Heart left ventricle (tissue), 16 donors: Measurements from ENCODE around the gene MYO7A. TPM values are rescaled to one million over a fixed set of nuclear protein-coding genes. Genes with fewer than 3 reads are reported as not detected.

Experiments
- ATAC-seq, 4 donors: fragments of 200-7000 bp; cut with Tn5 transposase; one replicate each; pipeline ENCODE4 v1.9.1; 2020 to 2022; ENCODE audit warnings: moderate library complexity in 4 of 4, mild to moderate bottlenecking in 3 of 4, moderate number of reproducible peaks in 1 of 4
- DNase-seq, 5 donors: peaks; one replicate each; pipeline ENCODE4 v3.0.0-alpha.2; 2020
- H3K27ac ChIP-seq, 12 donors: fragments of 200-600 bp; sonication (generic) in 4 of 12; one replicate each; pipeline versions ENCODE4 v1.5.0 to v1.8.0; 2016 to 2022; ENCODE audit warnings: mild to moderate bottlenecking in 2 of 12
- H3K27me3 ChIP-seq, 9 donors: fragments of 200-600 bp; sonication (generic) in 2 of 9; one replicate each; pipeline versions ENCODE4 v1.5.1 to v1.8.0; 2016 to 2022; ENCODE audit warnings: mild to moderate bottlenecking in 3 of 9
- H3K36me3 ChIP-seq, 9 donors: fragments of 200-600 bp; sonication (generic) in 2 of 9; one replicate each; pipeline versions ENCODE4 v1.5.0 to v1.8.0; 2018 to 2022; ENCODE audit warnings: mild to moderate bottlenecking in 2 of 9
- H3K4me1 ChIP-seq, 12 donors: fragments of 200-600 bp; sonication (generic) in 4 of 12; one replicate each; pipeline versions ENCODE4 v1.5.0 to v1.8.0; 2016 to 2022; ENCODE audit warnings: mild to moderate bottlenecking in 3 of 12
- H3K4me3 ChIP-seq, 12 donors: fragments of 200-600 bp; sonication (generic) in 4 of 12; one replicate each; pipeline versions ENCODE4 v1.5.0 to v1.8.0; 2017 to 2022; ENCODE audit warnings: mild to moderate bottlenecking in 9 of 12, moderate library complexity in 4 of 12
- H3K9me3 ChIP-seq, 12 donors: fragments of 200-600 bp; sonication (generic) in 4 of 12; one replicate each; pipeline versions ENCODE4 v1.5.0 to v1.8.0; 2016 to 2022; ENCODE audit warnings: mild to moderate bottlenecking in 1 of 12
- CTCF ChIP-seq, 12 donors: fragments of 200-600 bp; sonication (generic) in 4 of 12; IDR thresholded peaks; one replicate each; pipeline versions ENCODE4 v1.5.0 to v1.8.0; 2018 to 2022; ENCODE audit warnings: antibody characterized with exemption in 12 of 12, mild to moderate bottlenecking in 5 of 12
- POLR2A ChIP-seq, 2 donors: fragments of 450-650 bp; IDR thresholded peaks; one replicate each; pipeline ENCODE4 v1.6.1; 2017; ENCODE audit warnings: antibody characterized with exemption in 2 of 2, mild to moderate bottlenecking in 2 of 2, moderate library complexity in 2 of 2
- WGBS, 4 donors: extraction: QIAGEN DNeasy Blood & Tissue Kit in 2 of 4; methylation state at CpG; one replicate each; pipeline versions ENCODE4 v1.1.5 to v1.1.7; 2013 to 2018; 5-methylcytosine and 5-hydroxymethylcytosine counted together
- intact Hi-C, 10 donors: fragments of 100-400 bp; cut with DNase I; formaldehyde crosslinking; loops; one replicate each; pipeline versions ENCODE4 v1.11.1 to v1.14.2; 2022
- polyA plus RNA-seq, 2 donors: library from polyadenylated mRNA; stranded (reverse); fragments of 200-250 nt; gene quantifications; one replicate each; pipeline ENCODE4 v1.2.3, GENCODE V29; 2013
- total RNA-seq, 9 donors: library from RNA; depleted of rRNA in 2 of 9; stranded (reverse); fragments of >200 nt in 2 of 9; fragmentation: NEBNext Ultra II Directional in 3 of 9; extraction: Animal tissue kit (Norgen Biotek cat#: 25700) in 3 of 9; gene quantifications; one replicate each; pipeline versions ENCODE4 v1.1.0 to v1.2.4, GENCODE V29; 2016 to 2023
- donor health status: ischemic (EF 13 %, LVEDD 7.1; RV severe dilation, severe dysfunction).
- donor health status: healthy with polysubstance abuse.
- donor health status: DM: no; HTN: yes; CAD: no.
- donor health status: DM: no; HTN: no; CAD: no.
- donor health status: ischemic (EF 25% LVEDD 6.9; RV normal size, moderate dysfunction).
- donor health status: ischemic (EF 25% LVEDD 5.7; RV mildly dilated, moderate dysfunction).
- donor health status: healthy.
- donor health status: DM: yes; HTN: yes; CAD: no.
- donor health status: ischemic (EF 35%, LVEDD 5.7; RV mildly dilated, moderate dysfunction).
- donor health status: nonischemic (EF 11% LVEDD 7.7; RV severe dilation, severe dysfunction).
- donor health status: DM: yes; HTN: yes; CAD: no.
- donor health status: PGD.
- donor health status: ischemic (EF 29% LVEDD 5.4; RV normal size, mild dysfunction).
- donor health status: nonischemic (EF 23%, LVEDD 6.1; RV moderate dilation, normal function).

Gene MYO7A
- total and polyA plus RNA-seq, 11 donors = 1.0 to 17.1 (median 2.7) TPM

GRCh38 chr11:77093056-77093891 lies 34.8 kb upstream of the MYO7A start:
- no peak overlapping the region for H3K4me3 ChIP-seq
- H3K27ac ChIP-seq = no peak overlapping the region
- TF ChIP-seq POLR2A (IDR thresholded peaks at IDR 0.05) = no peak
- TF ChIP-seq CTCF (IDR thresholded peaks at IDR 0.05) = no peak
- H3K4me1 ChIP-seq = no peaks in the 10 kb centered on the region
- intact Hi-C loops = loop anchor here in 6 of 10 donors (5.0 to 10.0 kb wide), 4 partner anchors 168 to 358 kb away; no protein-coding TSS in a partner anchor
- H3K27me3 ChIP-seq = no peaks in the 10 kb centered on the region
- peaks cover 0 to 3% (median 0%) of the 10 kb centered on the region in 9 donors for H3K36me3 ChIP-seq
- H3K9me3 ChIP-seq = no peaks in the 10 kb centered on the region
- ATAC-seq (no peak), DNase-seq (peak in 3 of 5 donors; percentile 22 to 54 (median 26))
- 90 to 92% (median 91%) methylated on average over 31 to 33 of the region's 33 CpGs for WGBS, 4 donors

GRCh38 chr11:77093987-77094840 lies 33.8 kb upstream of the MYO7A start:
- peak in 3 of 5 donors; percentile 10 to 29 (median 18) for DNase-seq
- ATAC-seq = no peak
- Histone ChIP-seq H3K4me1 (no peaks in the 10 kb centered on the region), H3K4me3 (no peak overlapping the region), H3K9me3 (no peaks in the 10 kb centered on the region), H3K36me3 (peaks cover 0 to 3% (median 0%) of the 10 kb centered on the region in 9 donors), H3K27ac (no peak overlapping the region), H3K27me3 (no peaks in the 10 kb centered on the region)
- TF ChIP-seq POLR2A (IDR thresholded peaks at IDR 0.05) = no peak
- no peak for TF ChIP-seq CTCF (IDR thresholded peaks at IDR 0.05)
- intact Hi-C loops = loop anchor here in 6 of 10 donors (5.0 to 10.0 kb wide), 4 partner anchors 169 to 359 kb away; no protein-coding TSS in a partner anchor
- WGBS, 4 donors = 93 to 94% (median 93%) methylated on average over 5 to 6 of the region's 6 CpGs

GRCh38 chr11:77094841-77095365 lies 33.1 kb upstream of the MYO7A start:
- Histone ChIP-seq H3K27me3 (no peaks in the 10 kb centered on the region), H3K27ac (no peak overlapping the region), H3K4me1 (no peaks in the 10 kb centered on the region), H3K9me3 (no peaks in the 10 kb centered on the region), H3K36me3 (peaks cover 0 to 3% (median 0%) of the 10 kb centered on the region in 9 donors), H3K4me3 (no peak overlapping the region)
- ATAC-seq = no peak
- intact Hi-C loops = loop anchor here in 6 of 10 donors (5.0 to 10.0 kb wide), 4 partner anchors 170 to 360 kb away; no protein-coding TSS in a partner anchor
- 83 to 96% (median 95%) methylated on average over 7 of the region's 7 CpGs for WGBS, 4 donors
- TF ChIP-seq CTCF (IDR thresholded peaks at IDR 0.05) (no peak), POLR2A (IDR thresholded peaks at IDR 0.05) (no peak)
- peak in 3 of 5 donors; percentile 15 to 58 (median 20) for DNase-seq
